Dermis blood vessel endothelial cell (primary cell): ENCODE measurements around the gene BNC2. TPM values are rescaled to one million over a fixed set of nuclear protein-coding genes. Genes with fewer than 3 reads are reported as not detected.

Source experiments
- DNase-seq: peaks from one replicate; pipeline ENCODE4 v3.0.0; 2010
- total RNA-seq: library from RNA; depleted of rRNA; stranded (reverse); fragments of >200 nt; gene quantifications from 2 replicates; pipeline ENCODE4 v1.2.3, GENCODE V29; 2014

BNC2 gene
- total RNA-seq, 1 donor from 2014 or later: 12.1 TPM

GRCh38 chr9:16712787-16713186 lies 157.7 kb downstream of the BNC2 start:
- DNase-seq: no peak

DNA sequence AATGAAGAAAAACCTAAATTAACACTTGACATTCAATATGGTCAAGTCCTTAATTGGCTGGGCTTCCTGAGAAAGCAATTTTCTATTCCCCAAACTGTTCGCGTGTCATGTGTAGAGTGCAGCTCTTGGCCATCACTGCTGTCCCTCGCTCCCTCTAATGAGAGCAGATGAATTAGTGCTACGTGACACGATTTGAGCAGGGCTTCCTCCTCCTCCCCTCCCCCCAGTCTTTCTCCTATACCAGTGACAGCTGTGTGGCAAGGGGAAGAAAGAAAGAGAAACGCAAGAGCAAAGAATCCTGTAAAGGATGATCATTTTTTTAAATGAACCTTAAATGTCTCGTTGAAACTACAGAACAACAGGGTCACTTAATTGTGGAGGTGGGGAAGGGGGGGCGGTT lies 159.6 kb downstream of the BNC2 start:
- DNase-seq: no peak

- DNase-seq: no peak
Measured at GRCh38 chr9:16709924-16710323, 160.5 kb downstream of the BNC2 start.

GRCh38 chr9:16708656-16709435 lies 161.6 kb downstream of the BNC2 start:
- no peak for DNase-seq

DNA sequence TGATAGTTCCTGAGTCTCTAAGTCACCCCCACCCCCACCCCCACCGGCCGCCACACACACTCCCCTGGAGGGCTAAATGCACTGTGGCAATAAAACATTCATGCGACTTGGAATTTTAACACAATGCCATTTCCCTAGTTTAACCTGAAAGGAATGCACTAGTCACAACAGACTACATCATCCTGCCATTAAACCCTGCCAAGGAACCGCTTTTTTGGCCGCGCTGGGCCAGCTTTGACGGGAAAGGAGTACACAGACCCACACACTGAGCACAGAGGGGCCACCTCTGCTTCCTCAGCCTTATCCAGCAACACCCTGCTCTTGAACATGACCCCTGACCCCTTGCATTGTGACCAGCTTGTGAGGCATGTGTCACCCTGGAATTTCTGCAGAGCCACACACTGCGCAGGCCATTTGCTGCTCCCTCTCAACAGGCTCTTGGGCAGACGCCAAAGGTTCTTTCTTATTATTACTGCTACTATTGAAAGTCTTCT lies 165.3 kb downstream of the BNC2 start:
- DNase-seq: peak; percentile 100

DNA sequence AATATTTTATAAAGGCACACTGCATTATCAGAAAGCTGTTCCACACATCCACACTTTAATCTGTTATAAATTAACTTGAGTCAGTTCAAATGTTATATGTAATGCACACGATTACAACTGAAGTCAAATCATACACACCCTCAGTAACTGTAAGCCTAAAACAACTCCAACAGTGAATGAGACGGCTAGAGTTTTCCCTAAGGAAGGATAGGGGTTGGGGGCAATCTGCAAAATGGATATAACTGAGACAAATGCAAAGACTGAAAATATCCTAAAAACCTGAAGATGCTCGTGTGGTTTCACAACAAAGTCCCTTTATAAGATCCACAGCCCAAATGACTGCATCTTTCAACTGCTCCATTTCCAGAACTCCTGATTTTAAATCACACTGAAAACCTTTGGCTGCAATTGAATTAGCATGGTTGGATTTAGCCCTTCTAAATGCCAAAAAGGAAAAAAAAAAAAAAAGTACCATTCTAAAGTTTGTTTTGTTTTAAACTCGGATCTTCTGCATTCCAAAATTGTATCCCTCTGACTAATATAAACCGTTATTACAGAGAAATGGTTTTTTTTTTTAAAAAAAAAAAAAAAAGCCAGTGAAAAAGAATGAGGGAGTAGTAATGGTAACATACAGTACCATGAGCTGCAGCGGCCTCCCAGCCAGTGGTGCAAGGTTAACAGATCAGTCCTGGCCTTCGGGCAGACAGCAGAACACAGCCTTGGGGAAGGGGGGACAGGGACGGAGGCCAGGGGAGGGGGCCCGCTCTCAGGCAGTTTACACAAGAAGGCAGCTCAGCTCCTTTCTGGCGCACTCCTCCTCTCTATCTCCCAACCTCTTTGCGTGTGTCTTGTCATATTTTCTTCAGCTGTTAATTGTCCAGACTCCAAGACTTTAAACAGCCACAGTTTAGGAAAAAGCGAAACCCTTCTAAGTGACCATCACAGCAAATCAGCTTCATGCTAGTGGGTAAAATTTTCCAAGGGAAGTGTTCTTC lies 166.1 kb downstream of the BNC2 start:
- DNase-seq: peak; percentile 53

- DNase-seq: no peak
Measured at GRCh38 chr9:16701347-16701746, 169.1 kb downstream of the BNC2 start.

DNA sequence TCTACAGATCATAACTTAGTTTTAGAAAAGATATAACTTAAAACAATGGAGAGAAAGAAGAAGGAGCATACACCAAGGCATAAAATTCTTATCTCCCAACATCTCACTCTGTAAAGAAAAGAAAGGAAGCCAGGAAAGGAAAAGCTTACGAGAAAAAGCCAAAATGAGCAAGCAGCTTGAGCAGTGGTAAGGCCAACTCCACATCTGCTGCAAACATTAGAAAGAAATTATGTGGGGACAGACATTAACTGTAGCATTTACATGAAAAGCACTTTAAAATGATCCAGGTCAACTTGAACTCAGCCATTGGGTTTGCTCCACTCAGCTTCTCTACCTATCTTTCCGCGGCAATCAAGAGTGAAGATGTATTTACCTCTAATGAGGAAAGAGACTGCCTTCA lies 176.9 kb downstream of the BNC2 start:
- no peak for DNase-seq

- DNase-seq: no peak
Measured at GRCh38 chr9:16690628-16691027, 179.8 kb downstream of the BNC2 start.

DNA sequence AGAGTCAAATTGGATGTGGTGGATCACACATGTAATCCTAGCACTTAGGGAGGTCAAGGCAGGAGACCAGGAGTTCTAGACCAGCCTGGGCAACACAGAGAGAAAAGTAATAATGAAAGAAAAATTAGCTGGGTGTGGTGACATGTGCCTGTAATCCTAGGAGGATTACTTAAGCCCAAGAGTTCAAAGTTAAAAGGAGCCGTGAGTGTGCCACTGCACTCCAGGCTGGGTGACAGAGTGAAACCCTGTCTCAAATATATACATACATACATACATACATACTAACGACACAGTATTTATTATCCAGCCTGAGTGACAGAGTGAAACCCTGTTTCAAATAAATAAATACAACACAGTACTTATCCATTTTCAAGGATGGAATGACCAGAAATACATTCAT lies 180.3 kb downstream of the BNC2 start:
- DNase-seq: no peak

DNA sequence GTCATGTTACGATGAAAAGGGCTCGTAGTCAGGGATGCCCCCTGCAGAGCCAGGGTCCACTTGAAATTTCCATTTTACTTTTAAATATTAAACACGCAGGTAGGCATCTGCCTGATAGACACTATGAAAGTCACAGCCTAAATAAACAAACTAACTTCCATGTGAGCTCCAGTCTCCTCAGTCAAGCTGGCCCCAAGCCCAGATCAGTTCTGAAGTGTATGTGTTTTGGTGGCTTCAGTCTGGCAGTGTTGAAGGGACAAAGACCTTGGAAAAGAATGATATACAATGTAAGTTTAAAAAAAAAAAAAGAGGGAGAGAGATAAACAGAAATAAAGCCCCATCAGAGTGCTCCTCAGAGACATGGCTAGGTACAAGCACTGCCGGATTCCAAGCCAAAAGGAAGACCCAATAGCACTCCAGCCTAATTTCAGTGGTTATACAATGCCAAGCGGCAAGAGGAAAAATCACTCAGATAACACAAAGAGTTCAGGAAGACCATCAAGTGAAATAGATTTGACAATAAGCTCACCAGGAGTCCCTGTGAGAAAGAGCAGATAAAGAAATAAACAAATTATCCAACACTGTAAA lies 181.0 kb downstream of the BNC2 start:
- DNase-seq: peak; percentile 69

DNA sequence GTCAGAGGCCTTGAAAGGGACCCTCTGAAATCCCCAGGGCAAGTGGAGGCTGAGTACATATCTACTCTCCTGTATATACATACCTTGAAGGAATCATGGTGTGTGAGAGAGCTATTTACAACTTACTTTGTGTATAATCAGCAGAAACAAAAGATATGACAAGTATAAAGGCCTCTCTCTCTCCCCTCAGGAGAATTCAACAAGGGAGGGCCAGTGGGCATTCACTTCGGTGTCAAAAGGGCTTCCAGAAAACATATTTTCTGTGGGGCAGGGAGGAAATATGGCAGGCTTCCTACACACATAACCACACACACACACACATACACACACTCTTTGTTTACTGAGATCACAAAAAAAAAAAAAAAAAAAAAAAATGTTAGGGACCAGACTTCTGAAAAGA lies 181.7 kb downstream of the BNC2 start:
- peak; percentile 75 for DNase-seq

DNA sequence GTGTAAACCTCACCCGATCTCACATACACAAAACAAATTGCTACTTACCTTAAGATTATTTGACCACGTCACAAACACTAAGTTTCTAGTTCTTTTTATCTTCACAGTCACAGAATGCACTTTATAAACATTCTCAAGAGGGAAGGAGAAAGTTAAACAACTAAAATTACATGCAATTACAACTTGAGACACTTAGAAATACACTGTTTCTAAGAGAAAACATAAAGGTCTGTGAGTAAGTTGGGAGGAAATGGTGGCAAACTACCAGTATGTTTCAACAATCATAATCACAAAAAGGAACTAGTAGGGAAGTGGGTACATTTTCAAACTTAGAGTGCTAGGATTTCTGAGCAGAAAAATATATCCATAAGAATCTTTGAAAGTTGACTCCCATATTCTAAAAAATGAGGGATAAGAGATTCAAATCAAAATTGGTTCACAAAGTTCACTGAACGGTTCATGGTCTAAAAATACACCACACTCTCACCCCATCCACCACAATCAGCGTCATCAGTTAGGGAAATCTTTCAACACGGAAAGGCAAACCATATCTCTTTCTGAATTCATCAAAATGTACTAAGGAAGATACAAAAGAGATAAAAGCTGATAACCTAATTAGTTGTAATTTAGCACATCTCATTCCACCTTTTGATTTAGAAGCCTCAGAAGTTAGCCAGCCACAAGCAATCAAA lies 182.6 kb downstream of the BNC2 start:
- DNase-seq: peak; percentile 17

- DNase-seq: peak; percentile 46
Measured at GRCh38 chr9:16683326-16683725, 187.1 kb downstream of the BNC2 start.

- no peak for DNase-seq
Measured at GRCh38 chr9:16682273-16682672, 188.2 kb downstream of the BNC2 start.

DNA sequence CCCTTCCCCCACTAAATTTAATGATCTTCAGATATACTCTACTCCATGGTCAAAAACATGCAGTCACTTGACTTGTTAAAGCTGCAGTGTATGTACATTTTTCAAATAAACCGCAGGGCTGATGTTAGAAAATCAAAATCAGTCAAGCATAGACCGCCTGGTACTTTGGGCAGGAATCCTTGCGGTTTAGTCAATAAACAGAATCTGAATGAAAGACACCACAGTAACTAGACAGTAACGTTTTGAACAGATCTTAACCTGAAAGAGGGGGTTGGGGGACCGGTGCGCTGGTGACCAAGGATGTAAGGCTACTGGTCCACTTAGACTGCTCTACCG lies 188.8 kb downstream of the BNC2 start:
- DNase-seq: no peak

DNA sequence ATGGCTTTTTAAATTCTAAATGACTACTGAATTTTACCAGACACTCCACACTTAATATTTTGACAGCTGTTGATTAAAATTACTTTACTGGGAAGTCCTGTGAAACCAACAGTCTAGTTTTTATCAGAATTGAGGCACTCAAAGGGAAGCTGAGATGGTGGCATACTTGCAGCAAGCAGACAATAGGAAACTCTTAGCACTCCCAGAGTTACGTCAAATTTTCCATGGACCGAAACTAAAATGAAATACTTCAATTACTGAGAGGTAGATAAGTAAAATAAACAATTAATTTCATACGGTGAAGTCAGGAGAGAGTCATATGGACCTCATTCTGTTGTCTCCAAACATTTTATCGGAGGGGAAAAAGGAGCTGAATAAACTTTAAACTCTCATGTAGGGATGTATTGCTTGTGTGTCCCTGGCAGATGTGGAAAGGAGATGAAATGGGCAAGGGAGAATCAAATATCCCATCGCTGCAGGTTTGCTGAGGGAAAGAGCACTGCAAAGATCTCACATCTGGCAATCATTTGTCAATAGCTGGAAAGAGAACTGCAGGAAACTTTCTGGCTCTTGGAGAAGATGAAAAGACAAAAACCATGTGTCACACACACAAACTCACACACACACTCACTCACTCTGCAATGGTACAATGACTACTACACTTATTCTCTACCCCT lies 189.4 kb downstream of the BNC2 start:
- DNase-seq: peak; percentile 60

- no peak for DNase-seq
Measured at GRCh38 chr9:16680541-16680940, 189.9 kb downstream of the BNC2 start.

DNA sequence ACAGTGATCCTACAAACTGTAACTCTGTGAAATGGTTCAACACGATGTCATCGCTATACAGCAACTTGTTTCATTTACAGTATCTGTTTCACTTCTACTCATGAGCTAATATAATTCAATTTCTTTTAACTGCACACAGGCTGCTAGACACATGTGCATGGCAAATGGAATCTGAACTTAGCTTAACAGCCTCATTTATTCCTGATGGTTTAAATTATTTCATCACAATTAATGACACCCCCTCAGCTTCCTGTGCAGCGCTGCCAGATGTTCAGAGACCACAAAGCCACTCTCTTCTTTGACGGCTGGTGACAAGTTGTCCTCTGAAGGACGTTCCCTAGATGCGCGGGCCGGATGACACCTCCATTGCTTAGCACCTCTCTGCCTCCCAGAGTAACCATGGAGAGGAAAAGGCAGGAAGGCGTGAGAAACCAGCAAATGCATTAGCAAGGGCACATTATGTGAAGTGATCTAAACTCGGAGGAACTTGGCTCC lies 191.1 kb downstream of the BNC2 start:
- DNase-seq: peak; percentile 15

- no peak for DNase-seq
Measured at GRCh38 chr9:16676519-16676918, 194.0 kb downstream of the BNC2 start.

DNA sequence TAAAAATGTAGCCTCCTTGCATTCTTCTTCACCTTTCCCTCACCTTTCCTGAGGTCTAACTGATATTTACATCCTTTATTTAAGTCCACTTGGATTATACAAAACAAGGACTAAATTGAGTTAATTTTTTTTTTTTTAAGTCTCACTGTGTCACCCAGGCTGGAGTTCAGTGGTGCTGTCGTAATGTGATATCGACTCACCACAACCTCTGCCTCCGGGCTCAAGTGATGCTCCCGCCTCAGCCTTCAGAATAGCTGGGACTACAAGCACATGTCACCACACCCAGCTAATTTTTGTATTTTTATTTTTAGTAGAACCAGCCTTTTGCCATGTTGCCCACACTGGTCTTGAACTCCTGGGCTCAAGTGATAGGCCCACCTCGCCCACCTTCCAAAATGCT lies 195.3 kb downstream of the BNC2 start:
- no peak for DNase-seq

DNA sequence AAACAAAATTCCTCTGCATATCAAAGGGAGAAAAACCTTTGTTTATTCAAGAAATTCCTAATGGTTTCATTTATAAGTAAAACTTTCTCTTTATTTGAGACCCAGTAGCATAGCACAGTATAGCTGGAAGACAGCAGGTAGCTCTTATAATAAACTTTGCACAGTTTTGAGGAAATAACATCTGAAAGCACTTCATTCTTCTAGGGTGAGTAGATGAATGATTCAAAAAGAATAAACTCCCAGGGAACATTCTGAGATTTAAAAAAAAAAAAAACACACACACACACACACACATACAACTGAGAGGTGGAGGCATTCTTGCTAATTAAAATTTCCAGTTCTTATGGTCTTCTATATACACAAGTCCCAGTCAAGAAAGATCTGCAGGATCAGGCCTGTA lies 197.3 kb downstream of the BNC2 start:
- DNase-seq: no peak
